Right kidney (tissue), 1 donor: Measurements from ENCODE around the gene OR2AE1.

ENCODE experiments used
- DNase-seq: peaks from one replicate; pipeline ENCODE4 v3.0.0-alpha.2; 2016

Gene OR2AE1

GRCh38 chr7:99860281-99861127, 16.3 kb downstream of the OR2AE1 start:
- DNase-seq, result no peak

GRCh38 chr7:99855236-99855635, 21.6 kb downstream of the OR2AE1 start:
- no peak for DNase-seq

- no peak for DNase-seq
These were observed 28.2 kb downstream of the OR2AE1 start for GRCh38 chr7:99848420-99849216.

GRCh38 chr7:99844328-99844727, 32.5 kb downstream of the OR2AE1 start:
- DNase-seq, result no peak

GRCh38 chr7:99843808-99844207, 33.0 kb downstream of the OR2AE1 start:
- DNase-seq, result no peak

GRCh38 chr7:99842926-99843325, 33.9 kb downstream of the OR2AE1 start:
- no peak for DNase-seq

- DNase-seq, result no peak
These were observed 36.5 kb downstream of the OR2AE1 start for GRCh38 chr7:99840136-99840869.

GRCh38 chr7:99839287-99840021, 37.4 kb downstream of the OR2AE1 start:
- no peak for DNase-seq

GRCh38 chr7:99837649-99838361, 39.0 kb downstream of the OR2AE1 start:
- no peak for DNase-seq

- DNase-seq, result no peak
These were observed 41.6 kb downstream of the OR2AE1 start for GRCh38 chr7:99835189-99835588.

GRCh38 chr7:99834382-99834781, 42.5 kb downstream of the OR2AE1 start:
- no peak for DNase-seq

GRCh38 chr7:99833289-99833877, 43.5 kb downstream of the OR2AE1 start:
- DNase-seq, result no peak

- DNase-seq, result no peak
These were observed 45.2 kb downstream of the OR2AE1 start for GRCh38 chr7:99831595-99831994.

- DNase-seq, result no peak
These were observed 47.2 kb downstream of the OR2AE1 start for GRCh38 chr7:99829524-99830160.

- no peak for DNase-seq
These were observed 48.0 kb downstream of the OR2AE1 start for GRCh38 chr7:99828811-99829210.

- DNase-seq, result no peak
These were observed 49.6 kb downstream of the OR2AE1 start for GRCh38 chr7:99827040-99827778.
